WTC11 (cell line): ENCODE results near the gene RHBDD1.

Source experiments
- CREM ChIP-seq: sonication (generic); formaldehyde crosslinking; IDR thresholded peaks from 2 replicates; pipeline ENCODE4 v1.8.1; 2022; ENCODE audit warnings: mild to moderate bottlenecking, missing genetic modification reagents, moderate library complexity
- FOXJ3 ChIP-seq: sonication (generic); formaldehyde crosslinking; IDR thresholded peaks from 2 replicates; pipeline ENCODE4 v1.9.0; 2021; ENCODE audit warnings: missing genetic modification reagents, mild to moderate bottlenecking, borderline replicate concordance
- ZNF232 ChIP-seq: sonication (generic); formaldehyde crosslinking; IDR thresholded peaks from 2 replicates; pipeline ENCODE4 v1.8.0; 2022; ENCODE audit warnings: mild to moderate bottlenecking, missing genetic modification reagents
- TF ChIP-seq, protein P1 (sequence below): fragments of 200-600 bp; IDR thresholded peaks from 2 replicates; pipeline ENCODE4 v1.8.0; 2022; ENCODE audit warnings: antibody characterized with exemption
- TF ChIP-seq, protein P2 (sequence below): sonication (generic); formaldehyde crosslinking; IDR thresholded peaks from 2 replicates; pipeline ENCODE4 v1.8.0; 2022; ENCODE audit warnings: mild to moderate bottlenecking, missing genetic modification reagents
- TF ChIP-seq, protein P3 (sequence below): sonication (generic); formaldehyde crosslinking; IDR thresholded peaks from 2 replicates; pipeline ENCODE4 v1.8.0; 2022; ENCODE audit warnings: mild to moderate bottlenecking, missing genetic modification reagents
- TF ChIP-seq, protein P4 (sequence below): sonication (generic); formaldehyde crosslinking; IDR thresholded peaks from 2 replicates; pipeline ENCODE4 v1.8.1; 2023; ENCODE audit warnings: mild to moderate bottlenecking, missing genetic modification reagents, moderate library complexity

DNA sequence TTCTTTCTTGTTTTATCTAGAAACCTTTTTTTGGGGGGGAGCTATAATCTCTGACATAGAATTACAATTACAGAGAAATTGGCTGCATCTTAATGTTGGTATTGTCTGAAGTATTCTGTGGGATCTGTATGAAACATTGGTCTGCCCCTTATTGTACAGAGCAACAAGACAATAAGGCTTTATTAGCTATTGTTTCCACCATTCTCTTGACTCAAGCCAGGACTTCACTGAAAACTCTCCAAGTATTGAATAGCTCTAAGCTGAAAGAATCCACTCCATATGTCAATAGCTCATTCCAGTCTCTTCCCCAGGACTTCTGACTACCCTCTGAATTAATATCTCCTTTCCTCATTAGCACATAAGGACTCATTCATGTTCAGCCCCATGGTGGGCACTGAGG is 77.8 kb downstream of the RHBDD1 start:
- TF ChIP-seq ZNF232 (CRISPR knock-in tag) (no peak), FOXJ3 (CRISPR knock-in tag) (no peak), CREM (CRISPR knock-in tag) (no peak)
- TF ChIP-seq, protein P1, sequence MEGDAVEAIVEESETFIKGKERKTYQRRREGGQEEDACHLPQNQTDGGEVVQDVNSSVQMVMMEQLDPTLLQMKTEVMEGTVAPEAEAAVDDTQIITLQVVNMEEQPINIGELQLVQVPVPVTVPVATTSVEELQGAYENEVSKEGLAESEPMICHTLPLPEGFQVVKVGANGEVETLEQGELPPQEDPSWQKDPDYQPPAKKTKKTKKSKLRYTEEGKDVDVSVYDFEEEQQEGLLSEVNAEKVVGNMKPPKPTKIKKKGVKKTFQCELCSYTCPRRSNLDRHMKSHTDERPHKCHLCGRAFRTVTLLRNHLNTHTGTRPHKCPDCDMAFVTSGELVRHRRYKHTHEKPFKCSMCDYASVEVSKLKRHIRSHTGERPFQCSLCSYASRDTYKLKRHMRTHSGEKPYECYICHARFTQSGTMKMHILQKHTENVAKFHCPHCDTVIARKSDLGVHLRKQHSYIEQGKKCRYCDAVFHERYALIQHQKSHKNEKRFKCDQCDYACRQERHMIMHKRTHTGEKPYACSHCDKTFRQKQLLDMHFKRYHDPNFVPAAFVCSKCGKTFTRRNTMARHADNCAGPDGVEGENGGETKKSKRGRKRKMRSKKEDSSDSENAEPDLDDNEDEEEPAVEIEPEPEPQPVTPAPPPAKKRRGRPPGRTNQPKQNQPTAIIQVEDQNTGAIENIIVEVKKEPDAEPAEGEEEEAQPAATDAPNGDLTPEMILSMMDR, result no peak
- TF ChIP-seq, protein P2, sequence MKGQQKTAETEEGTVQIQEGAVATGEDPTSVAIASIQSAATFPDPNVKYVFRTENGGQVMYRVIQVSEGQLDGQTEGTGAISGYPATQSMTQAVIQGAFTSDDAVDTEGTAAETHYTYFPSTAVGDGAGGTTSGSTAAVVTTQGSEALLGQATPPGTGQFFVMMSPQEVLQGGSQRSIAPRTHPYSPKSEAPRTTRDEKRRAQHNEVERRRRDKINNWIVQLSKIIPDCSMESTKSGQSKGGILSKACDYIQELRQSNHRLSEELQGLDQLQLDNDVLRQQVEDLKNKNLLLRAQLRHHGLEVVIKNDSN (CRISPR knock-in tag), result no peak
- TF ChIP-seq, protein P3, sequence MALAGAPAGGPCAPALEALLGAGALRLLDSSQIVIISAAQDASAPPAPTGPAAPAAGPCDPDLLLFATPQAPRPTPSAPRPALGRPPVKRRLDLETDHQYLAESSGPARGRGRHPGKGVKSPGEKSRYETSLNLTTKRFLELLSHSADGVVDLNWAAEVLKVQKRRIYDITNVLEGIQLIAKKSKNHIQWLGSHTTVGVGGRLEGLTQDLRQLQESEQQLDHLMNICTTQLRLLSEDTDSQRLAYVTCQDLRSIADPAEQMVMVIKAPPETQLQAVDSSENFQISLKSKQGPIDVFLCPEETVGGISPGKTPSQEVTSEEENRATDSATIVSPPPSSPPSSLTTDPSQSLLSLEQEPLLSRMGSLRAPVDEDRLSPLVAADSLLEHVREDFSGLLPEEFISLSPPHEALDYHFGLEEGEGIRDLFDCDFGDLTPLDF, result no peak
- TF ChIP-seq, protein P4, sequence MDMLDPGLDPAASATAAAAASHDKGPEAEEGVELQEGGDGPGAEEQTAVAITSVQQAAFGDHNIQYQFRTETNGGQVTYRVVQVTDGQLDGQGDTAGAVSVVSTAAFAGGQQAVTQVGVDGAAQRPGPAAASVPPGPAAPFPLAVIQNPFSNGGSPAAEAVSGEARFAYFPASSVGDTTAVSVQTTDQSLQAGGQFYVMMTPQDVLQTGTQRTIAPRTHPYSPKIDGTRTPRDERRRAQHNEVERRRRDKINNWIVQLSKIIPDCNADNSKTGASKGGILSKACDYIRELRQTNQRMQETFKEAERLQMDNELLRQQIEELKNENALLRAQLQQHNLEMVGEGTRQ (CRISPR knock-in tag), result no peak
